Gastroesophageal sphincter (tissue), 3 donors: ENCODE data around the gene PKP3.

Experiments used
- POLR2A ChIP-seq, 2 donors: fragments of 450-650 bp; IDR thresholded peaks; one replicate each; pipeline ENCODE4 v1.6.1; 2017; ENCODE audit warnings: antibody characterized with exemption in 2 of 2, mild to moderate bottlenecking in 2 of 2, moderate library complexity in 1 of 2
- POLR2AphosphoS5 ChIP-seq: sonication (generic); formaldehyde crosslinking; IDR thresholded peaks from one replicate; pipeline ENCODE4 v1.6.1; 2017; ENCODE audit warnings: antibody characterized with exemption
- TF ChIP-seq, protein P1 (sequence below), 4 experiments: fragments of 200-600 bp in 2 of 4; fragments of 450-650 bp in 2 of 4; sonication (generic) in 1 of 4; IDR thresholded peaks; one replicate each; pipeline ENCODE4 v1.5.1; 2017 to 2019; ENCODE audit warnings: antibody characterized with exemption in 4 of 4, mild to moderate bottlenecking in 2 of 4, moderate library complexity in 2 of 4

- TF ChIP-seq POLR2A (IDR thresholded peaks at IDR 0.05) (no peak), POLR2AphosphoS5 (no peak)
- TF ChIP-seq, protein P1, sequence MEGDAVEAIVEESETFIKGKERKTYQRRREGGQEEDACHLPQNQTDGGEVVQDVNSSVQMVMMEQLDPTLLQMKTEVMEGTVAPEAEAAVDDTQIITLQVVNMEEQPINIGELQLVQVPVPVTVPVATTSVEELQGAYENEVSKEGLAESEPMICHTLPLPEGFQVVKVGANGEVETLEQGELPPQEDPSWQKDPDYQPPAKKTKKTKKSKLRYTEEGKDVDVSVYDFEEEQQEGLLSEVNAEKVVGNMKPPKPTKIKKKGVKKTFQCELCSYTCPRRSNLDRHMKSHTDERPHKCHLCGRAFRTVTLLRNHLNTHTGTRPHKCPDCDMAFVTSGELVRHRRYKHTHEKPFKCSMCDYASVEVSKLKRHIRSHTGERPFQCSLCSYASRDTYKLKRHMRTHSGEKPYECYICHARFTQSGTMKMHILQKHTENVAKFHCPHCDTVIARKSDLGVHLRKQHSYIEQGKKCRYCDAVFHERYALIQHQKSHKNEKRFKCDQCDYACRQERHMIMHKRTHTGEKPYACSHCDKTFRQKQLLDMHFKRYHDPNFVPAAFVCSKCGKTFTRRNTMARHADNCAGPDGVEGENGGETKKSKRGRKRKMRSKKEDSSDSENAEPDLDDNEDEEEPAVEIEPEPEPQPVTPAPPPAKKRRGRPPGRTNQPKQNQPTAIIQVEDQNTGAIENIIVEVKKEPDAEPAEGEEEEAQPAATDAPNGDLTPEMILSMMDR (IDR thresholded peaks at IDR 0.05) = peak in 2 of 4 experiments; percentile 14 to 15
These were observed 2.5 kb downstream of the PKP3 start for GRCh38 chr11:396511-396947.
